KMS-11 (cell line): ENCODE data around the gene BRPF1.

Source experiments
- H2AFZ ChIP-seq: fragments of 200-600 bp; sonication (generic); 2 replicates; pipeline ENCODE4 v1.6.1; 2016; ENCODE audit warnings: antibody characterized with exemption, mixed run types, low read depth
- H3K27ac ChIP-seq: fragments of 200-600 bp; sonication (generic); 2 replicates; pipeline ENCODE4 v1.6.1; 2016; ENCODE audit warnings: mild to moderate bottlenecking, mixed run types
- H3K27me3 ChIP-seq: fragments of 200-600 bp; sonication (generic); 2 replicates; pipeline ENCODE4 v1.6.1; 2017; ENCODE audit warnings: mild to moderate bottlenecking, low read depth, mixed run types, moderate library complexity; ENCODE audit not compliant: insufficient read depth
- H3K36me3 ChIP-seq: fragments of 200-600 bp; sonication (generic); 2 replicates; pipeline ENCODE4 v1.6.1; 2017; ENCODE audit warnings: mild to moderate bottlenecking, mixed run types; ENCODE audit not compliant: insufficient read depth
- H3K4me1 ChIP-seq: fragments of 200-600 bp; sonication (generic); 2 replicates; pipeline ENCODE4 v1.6.1; 2016; ENCODE audit warnings: mild to moderate bottlenecking, low read depth, mixed run types; ENCODE audit not compliant: poor library complexity, severe bottlenecking
- H3K4me2 ChIP-seq: fragments of 200-600 bp; sonication (generic); 2 replicates; pipeline ENCODE4 v1.7.0; 2016; ENCODE audit warnings: mild to moderate bottlenecking, mixed run types
- H3K4me3 ChIP-seq: fragments of 200-600 bp; sonication (generic); IDR thresholded peaks from 2 replicates; pipeline ENCODE4 v1.6.1; 2017; ENCODE audit warnings: low read depth, low read length, mixed read lengths; ENCODE audit not compliant: insufficient read depth
- H3K79me2 ChIP-seq: fragments of 200-600 bp; sonication (generic); 2 replicates; pipeline ENCODE4 v1.6.1; 2016; ENCODE audit warnings: low read depth, mixed run types; ENCODE audit not compliant: insufficient read depth
- H3K9ac ChIP-seq: fragments of 200-600 bp; sonication (generic); 2 replicates; pipeline ENCODE4 v1.6.1; 2016; ENCODE audit warnings: mild to moderate bottlenecking, mixed run types
- H4K20me1 ChIP-seq: fragments of 200-600 bp; sonication (generic); 2 replicates; pipeline ENCODE4 v1.6.1; 2016; ENCODE audit warnings: mild to moderate bottlenecking, mixed run types; ENCODE audit not compliant: insufficient read depth
- TF ChIP-seq, protein P1 (sequence below): fragments of 200-600 bp; sonication (generic); conservative IDR thresholded peaks from 2 replicates; pipeline ENCODE4 v1.6.1; 2017; ENCODE audit warnings: low read depth, mild to moderate bottlenecking, antibody characterized with exemption, low read length, moderate library complexity, mixed read lengths

Gene BRPF1

GRCh38 chr3:9732740-9733115 lies 1.2 kb downstream of the BRPF1 start:
- Histone ChIP-seq H3K27me3 (no peaks in the 10 kb centered on the region), H3K27ac (no peak overlapping the region), H2AFZ (no peak overlapping the region), H3K4me3 (peak overlapping the region; percentile 84), H3K79me2 (peaks cover 20% of the 10 kb centered on the region), H3K36me3 (no peaks in the 10 kb centered on the region), H3K9ac (peak overlapping the region; percentile 92; the same call in 1 of the 2 replicates), H3K4me1 (peaks cover 9% of the 10 kb centered on the region), H3K4me2 (peak overlapping the region; percentile 95), H4K20me1 (no peaks in the 10 kb centered on the region)
- TF ChIP-seq, protein P1, sequence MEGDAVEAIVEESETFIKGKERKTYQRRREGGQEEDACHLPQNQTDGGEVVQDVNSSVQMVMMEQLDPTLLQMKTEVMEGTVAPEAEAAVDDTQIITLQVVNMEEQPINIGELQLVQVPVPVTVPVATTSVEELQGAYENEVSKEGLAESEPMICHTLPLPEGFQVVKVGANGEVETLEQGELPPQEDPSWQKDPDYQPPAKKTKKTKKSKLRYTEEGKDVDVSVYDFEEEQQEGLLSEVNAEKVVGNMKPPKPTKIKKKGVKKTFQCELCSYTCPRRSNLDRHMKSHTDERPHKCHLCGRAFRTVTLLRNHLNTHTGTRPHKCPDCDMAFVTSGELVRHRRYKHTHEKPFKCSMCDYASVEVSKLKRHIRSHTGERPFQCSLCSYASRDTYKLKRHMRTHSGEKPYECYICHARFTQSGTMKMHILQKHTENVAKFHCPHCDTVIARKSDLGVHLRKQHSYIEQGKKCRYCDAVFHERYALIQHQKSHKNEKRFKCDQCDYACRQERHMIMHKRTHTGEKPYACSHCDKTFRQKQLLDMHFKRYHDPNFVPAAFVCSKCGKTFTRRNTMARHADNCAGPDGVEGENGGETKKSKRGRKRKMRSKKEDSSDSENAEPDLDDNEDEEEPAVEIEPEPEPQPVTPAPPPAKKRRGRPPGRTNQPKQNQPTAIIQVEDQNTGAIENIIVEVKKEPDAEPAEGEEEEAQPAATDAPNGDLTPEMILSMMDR, result no peak

- Histone ChIP-seq H4K20me1 (no peaks in the 10 kb centered on the region), H3K4me2 (no peak overlapping the region), H3K9ac (no peak overlapping the region), H3K27me3 (no peaks in the 10 kb centered on the region), H3K79me2 (peaks cover 20% of the 10 kb centered on the region), H3K4me3 (no peak overlapping the region), H3K4me1 (peaks cover 9% of the 10 kb centered on the region), H3K27ac (no peak overlapping the region), H3K36me3 (no peaks in the 10 kb centered on the region), H2AFZ (no peak overlapping the region)
- TF ChIP-seq, protein P1, result no peak
Observed at GRCh38 chr3:9736831-9737230, 5.3 kb downstream of the BRPF1 start.

DNA sequence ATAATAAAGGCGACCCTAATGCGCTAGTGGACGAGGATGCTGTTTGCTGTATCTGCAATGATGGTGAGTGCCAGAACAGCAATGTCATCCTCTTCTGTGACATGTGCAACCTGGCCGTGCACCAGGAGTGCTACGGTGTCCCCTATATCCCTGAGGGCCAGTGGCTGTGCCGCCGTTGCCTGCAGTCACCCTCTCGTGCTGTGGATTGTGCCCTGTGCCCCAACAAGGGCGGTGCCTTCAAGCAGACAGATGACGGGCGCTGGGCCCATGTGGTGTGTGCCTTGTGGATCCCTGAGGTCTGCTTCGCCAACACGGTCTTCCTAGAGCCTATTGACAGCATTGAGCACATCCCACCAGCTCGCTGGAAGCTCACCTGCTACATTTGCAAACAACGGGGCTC lies 7.6 kb downstream of the BRPF1 start:
- H3K27me3 ChIP-seq, result no peaks in the 10 kb centered on the region

GRCh38 chr3:9742560-9742959 lies 11.0 kb downstream of the BRPF1 start:
- TF ChIP-seq, protein P1, result no peak
- no peak overlapping the region for H2AFZ ChIP-seq
- no peaks in the 10 kb centered on the region for H3K27me3 ChIP-seq
- no peaks in the 10 kb centered on the region for H3K4me1 ChIP-seq
- no peak overlapping the region for H3K4me3 ChIP-seq
- no peak overlapping the region for H3K4me2 ChIP-seq
- no peaks in the 10 kb centered on the region for H3K79me2 ChIP-seq
- no peaks in the 10 kb centered on the region for H4K20me1 ChIP-seq
- H3K9ac ChIP-seq, result no peak overlapping the region
- H3K36me3 ChIP-seq, result no peaks in the 10 kb centered on the region
- no peak overlapping the region for H3K27ac ChIP-seq

More for the DNA sequence above, 7.6 kb downstream of the BRPF1 start:
- Histone ChIP-seq H3K79me2 (no peaks in the 10 kb centered on the region; the same call in 1 of the 2 replicates), H4K20me1 (no peaks in the 10 kb centered on the region), H2AFZ (no peak overlapping the region), H3K4me3 (no peak overlapping the region), H3K4me1 (no peaks in the 10 kb centered on the region), H3K9ac (no peak overlapping the region), H3K4me2 (no peak overlapping the region), H3K36me3 (no peaks in the 10 kb centered on the region), H3K27ac (no peak overlapping the region)
- TF ChIP-seq, protein P1, result no peak
